Gastrocnemius medialis (tissue), 4 donors: Measurements from ENCODE around the gene ESYT1.

Experiments used
- CTCF ChIP-seq, 5 experiments: fragments of 450-650 bp in 3 of 5; fragments of 200-600 bp in 2 of 5; sonication (generic) in 2 of 5; IDR thresholded peaks in 4 of 5; conservative IDR thresholded peaks in 1 of 5; 1 replicate in 4 of 5; 2 replicates in 1 of 5; pipeline ENCODE4 v1.5.1; 2016 to 2019; ENCODE audit warnings: antibody characterized with exemption in 5 of 5, mild to moderate bottlenecking in 3 of 5, moderate library complexity in 3 of 5
- POLR2A ChIP-seq, 2 donors: fragments of 450-650 bp; IDR thresholded peaks; one replicate each; pipeline ENCODE4 v1.6.1; 2017; ENCODE audit warnings: antibody characterized with exemption in 2 of 2, mild to moderate bottlenecking in 2 of 2, moderate library complexity in 2 of 2

- TF ChIP-seq CTCF (IDR thresholded peaks at IDR 0.05 in 4 of 5, conservative IDR thresholded peaks at IDR 0.05 in 1 of 5) (no peak), POLR2A (IDR thresholded peaks at IDR 0.05) (no peak)
Observed at GRCh38 chr12:56120158-56120846, 7.8 kb upstream of the ESYT1 start.
